Fibroblast of the aortic adventitia (primary cell): Measurements from ENCODE around the gene FGF14. TPM values are rescaled to one million over a fixed set of nuclear protein-coding genes. Genes with fewer than 3 reads are reported as not detected.

Experiments
- DNase-seq: peaks from one replicate; pipeline ENCODE4 v3.0.0-alpha.2; 2010; ENCODE audit warnings: low read depth
- H3K4me3 ChIP-seq: 2 replicates; pipeline ENCODE4 v1.5.1; 2011; ENCODE audit warnings: low read depth, mild to moderate bottlenecking, control low read depth, low read length, moderate library complexity
- total RNA-seq: library from RNA; depleted of rRNA; stranded (reverse); fragments of >200 nt; gene quantifications from 2 replicates; pipeline ENCODE4 v1.2.3, GENCODE V29; 2012; ENCODE audit warnings: low replicate concordance
- TF ChIP-seq, protein P1 (sequence below): IDR thresholded peaks from 2 replicates; pipeline ENCODE4 v1.5.1; 2011; ENCODE audit warnings: mild to moderate bottlenecking, low read length, control low read depth, inconsistent platforms; ENCODE audit not compliant: insufficient read depth

Gene FGF14
- total RNA-seq, 1 donor: 1.4 TPM

DNA sequence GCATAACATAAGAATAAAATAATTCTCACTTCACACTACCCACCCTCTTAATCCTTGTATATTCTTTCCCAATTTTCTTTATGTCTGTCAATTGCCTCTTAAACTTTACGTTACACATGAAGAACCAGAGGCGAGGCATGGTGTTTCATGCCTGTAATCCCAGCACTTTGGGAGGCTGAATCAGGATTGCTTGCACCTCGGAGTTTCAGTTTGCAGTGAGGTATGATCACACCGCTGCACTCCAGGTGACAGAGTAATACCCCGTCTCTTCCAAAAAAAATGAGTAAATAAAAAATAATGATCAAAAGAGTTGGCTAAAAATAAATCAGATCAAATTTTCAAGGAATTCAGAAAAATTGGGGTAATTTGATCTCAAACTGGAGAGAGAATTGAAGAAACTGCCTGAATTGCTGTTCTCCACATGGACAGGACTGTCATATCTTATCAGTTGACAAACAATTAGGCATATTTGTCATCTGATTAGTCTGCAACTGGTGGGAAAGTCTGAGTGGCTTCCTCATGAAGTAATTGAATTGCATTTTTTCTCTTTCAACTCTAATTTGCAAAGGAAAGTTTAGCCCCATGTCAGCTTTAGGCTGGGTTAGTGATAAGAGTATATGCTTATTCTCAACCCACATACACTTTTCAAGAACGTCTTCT is 646.5 kb downstream of the FGF14 start:
- TF ChIP-seq, protein P1, sequence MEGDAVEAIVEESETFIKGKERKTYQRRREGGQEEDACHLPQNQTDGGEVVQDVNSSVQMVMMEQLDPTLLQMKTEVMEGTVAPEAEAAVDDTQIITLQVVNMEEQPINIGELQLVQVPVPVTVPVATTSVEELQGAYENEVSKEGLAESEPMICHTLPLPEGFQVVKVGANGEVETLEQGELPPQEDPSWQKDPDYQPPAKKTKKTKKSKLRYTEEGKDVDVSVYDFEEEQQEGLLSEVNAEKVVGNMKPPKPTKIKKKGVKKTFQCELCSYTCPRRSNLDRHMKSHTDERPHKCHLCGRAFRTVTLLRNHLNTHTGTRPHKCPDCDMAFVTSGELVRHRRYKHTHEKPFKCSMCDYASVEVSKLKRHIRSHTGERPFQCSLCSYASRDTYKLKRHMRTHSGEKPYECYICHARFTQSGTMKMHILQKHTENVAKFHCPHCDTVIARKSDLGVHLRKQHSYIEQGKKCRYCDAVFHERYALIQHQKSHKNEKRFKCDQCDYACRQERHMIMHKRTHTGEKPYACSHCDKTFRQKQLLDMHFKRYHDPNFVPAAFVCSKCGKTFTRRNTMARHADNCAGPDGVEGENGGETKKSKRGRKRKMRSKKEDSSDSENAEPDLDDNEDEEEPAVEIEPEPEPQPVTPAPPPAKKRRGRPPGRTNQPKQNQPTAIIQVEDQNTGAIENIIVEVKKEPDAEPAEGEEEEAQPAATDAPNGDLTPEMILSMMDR: no peak
- DNase-seq: no peak
- no peak overlapping the region for H3K4me3 ChIP-seq

DNA sequence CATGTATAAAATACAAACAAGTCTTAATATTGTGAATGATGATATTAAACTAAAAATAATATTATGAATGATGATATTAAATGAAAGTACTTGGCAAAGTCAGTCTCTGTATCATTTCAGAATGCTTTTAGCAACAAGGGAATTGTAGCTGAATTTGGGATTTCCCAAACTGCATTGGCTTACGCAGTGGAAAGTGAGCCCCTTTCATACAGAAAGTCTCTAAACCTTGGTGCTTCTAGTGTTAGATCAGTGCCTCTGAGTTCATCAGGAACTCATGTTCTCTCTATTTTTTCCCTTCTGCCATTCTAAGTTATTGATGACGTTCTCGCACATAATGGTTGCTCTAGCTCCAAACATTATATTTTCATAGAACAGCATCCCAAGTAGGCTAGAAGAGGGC is 649.4 kb downstream of the FGF14 start:
- TF ChIP-seq, protein P1: no peak
- DNase-seq: no peak
- H3K4me3 ChIP-seq: no peak overlapping the region

DNA sequence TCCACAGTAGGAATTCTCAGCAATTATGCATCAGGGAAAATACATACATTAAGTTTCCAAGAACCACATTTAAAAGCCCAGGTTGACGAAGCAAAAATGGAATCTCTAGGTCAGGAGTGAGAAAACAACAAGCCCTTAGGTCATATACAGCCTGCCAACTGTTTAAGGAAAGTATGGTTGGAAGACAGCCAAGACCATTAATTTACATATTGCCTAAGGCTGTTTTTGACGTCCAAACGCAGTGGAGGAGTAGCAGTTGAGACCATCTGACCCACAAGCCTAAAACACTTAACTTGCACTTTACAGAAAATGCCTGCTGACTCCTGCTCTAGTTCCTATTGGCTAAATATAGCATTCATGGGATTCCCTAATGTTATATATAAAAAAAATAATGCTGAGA is 650.4 kb downstream of the FGF14 start:
- no peak overlapping the region for H3K4me3 ChIP-seq
- peak; percentile 58 for DNase-seq
- TF ChIP-seq, protein P1: no peak

DNA sequence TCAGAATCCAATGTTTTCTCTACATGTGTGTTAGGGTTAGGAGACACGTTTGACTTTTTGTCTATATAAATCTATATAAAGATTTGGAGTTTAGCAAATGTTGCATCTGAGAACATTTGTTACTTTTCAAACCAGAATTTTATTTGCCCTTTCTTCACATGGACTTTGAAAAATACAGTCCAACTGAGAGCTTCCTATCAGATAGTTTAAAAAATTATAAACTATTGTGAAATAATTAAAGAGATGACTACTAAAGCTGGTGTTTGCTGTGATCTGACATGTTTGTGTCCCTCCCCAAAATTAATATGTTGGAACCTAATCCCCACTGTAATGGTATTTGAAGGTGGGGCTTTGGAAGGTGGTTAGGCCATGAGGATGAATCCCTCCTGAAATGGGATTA is 652.3 kb downstream of the FGF14 start:
- no peak for DNase-seq
- TF ChIP-seq, protein P1: no peak
- H3K4me3 ChIP-seq: no peak overlapping the region

- H3K4me3 ChIP-seq: no peak overlapping the region
- TF ChIP-seq, protein P1: no peak
- DNase-seq: no peak
These were observed 654.8 kb downstream of the FGF14 start for GRCh38 chr13:101747039-101747438.

DNA sequence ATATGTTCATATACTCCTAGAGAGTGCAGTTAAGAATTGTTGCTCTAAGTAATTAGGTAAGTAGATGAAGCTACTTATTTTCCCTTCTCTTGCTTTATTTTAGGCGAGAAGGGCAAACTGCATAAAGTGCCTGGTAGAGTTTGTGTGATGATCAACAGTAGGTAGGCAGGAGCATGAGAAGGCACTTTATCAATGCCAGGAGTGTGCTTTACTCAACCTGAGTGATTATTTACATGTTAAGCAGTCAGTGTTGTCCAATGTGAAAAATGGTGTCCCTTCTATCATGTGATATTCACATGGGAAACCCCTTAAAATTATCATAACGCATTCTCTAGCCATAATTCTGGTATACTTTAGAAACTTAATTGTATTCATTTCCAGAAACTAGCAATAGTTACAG is 655.3 kb downstream of the FGF14 start:
- DNase-seq: no peak
- TF ChIP-seq, protein P1: no peak
- no peak overlapping the region for H3K4me3 ChIP-seq

DNA sequence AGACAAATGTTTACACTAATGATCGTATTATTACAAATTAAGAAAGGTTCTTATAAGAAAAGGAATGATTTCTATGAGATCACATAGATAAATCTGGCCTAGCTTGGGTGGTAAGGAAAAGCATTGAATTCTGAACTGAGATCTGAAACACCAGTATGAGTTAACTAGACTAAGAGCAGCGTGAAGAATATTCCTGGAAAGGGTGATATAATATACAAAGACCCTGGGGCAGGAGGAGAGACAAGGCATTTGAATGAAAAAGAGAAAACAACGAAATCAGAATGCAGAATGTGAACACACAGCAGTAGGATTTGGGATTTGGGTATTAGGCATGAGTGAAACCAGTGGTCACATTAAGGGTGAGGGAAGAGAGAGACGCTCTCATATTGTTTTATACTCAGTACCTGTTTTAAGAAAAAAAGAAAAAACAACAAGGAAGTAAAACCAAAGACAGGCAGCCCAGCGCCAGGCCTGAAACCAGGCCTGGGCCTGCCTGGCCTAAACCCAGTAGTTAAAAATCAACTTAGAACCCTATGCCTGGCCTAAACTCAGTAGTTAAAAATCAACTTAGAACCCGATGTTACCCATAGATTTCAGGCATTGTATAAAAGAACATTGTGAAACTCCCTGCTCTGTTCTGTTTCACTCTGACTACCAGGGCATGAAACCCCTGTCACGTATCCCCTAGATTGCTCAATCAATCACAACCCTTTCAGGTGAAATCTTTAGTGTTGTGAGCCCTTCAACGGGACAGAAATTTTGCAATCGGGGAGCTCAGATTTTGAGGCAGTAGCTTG is 662.3 kb downstream of the FGF14 start:
- H3K4me3 ChIP-seq: no peak overlapping the region
- DNase-seq: no peak
- TF ChIP-seq, protein P1: no peak
